ENCODE measurements around the gene FRY.

Gene FRY

DNA sequence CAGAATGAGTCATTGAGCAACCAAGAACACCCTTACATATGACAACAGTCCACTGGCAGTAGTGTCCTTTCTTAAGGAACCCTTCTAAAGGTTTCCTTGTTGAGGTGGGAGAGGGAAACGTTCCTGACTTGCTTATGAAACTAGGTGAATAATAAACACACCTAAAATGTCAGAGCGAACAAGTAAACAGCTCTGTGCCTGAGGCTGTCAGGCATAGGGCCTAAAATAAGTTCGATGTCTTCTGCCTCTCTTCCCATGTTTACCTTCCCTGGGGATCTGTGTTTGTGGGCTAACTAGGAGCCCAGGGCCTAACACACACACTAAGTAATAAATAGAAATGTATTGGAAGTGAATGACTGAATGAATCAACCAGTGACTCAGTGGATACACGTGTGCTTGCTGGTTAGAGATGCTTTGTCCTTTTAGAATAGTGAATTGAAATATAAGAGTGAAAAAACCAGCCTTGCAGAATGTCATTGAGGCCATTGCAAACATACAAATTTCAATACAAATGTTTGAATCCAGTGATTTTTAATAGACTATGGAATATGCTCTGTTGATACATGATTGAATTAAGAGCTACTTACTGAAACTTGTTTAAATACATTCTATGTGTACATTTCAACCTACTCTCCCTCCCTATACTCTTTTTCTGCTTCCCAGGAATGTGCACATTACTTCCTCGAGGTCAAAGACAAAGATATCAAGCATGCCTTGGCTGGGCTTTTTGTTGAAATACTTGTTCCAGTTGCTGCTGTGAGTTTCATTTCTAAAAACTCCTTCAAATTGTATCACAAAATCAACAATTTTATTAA lies 102.9 kb downstream of the FRY start:
- no peak for TF ChIP-seq ZFX (IDR thresholded peaks at IDR 0.05)
- TF ChIP-seq, protein P1, sequence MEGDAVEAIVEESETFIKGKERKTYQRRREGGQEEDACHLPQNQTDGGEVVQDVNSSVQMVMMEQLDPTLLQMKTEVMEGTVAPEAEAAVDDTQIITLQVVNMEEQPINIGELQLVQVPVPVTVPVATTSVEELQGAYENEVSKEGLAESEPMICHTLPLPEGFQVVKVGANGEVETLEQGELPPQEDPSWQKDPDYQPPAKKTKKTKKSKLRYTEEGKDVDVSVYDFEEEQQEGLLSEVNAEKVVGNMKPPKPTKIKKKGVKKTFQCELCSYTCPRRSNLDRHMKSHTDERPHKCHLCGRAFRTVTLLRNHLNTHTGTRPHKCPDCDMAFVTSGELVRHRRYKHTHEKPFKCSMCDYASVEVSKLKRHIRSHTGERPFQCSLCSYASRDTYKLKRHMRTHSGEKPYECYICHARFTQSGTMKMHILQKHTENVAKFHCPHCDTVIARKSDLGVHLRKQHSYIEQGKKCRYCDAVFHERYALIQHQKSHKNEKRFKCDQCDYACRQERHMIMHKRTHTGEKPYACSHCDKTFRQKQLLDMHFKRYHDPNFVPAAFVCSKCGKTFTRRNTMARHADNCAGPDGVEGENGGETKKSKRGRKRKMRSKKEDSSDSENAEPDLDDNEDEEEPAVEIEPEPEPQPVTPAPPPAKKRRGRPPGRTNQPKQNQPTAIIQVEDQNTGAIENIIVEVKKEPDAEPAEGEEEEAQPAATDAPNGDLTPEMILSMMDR (conservative IDR thresholded peaks at IDR 0.05), result no peak
- no peak overlapping the region for H3K27ac ChIP-seq

DNA sequence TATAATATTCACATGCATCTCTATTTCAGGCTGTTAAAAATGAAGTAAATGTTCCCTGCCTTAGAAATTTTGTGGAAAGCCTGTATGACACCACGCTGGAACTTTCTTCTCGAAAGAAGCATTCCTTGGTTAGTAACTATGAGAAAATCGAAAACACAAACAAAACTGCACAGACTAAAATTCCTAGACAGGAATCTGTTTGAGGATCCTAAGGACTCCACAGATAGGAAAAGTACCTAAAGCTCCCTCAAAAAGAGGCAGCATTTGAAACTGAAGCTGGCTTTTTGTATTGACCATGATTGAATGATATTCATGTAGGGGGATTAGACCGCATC lies 103.4 kb downstream of the FRY start:
- no peak overlapping the region for H3K27ac ChIP-seq
- TF ChIP-seq, protein P1 (conservative IDR thresholded peaks at IDR 0.05), result no peak
- TF ChIP-seq ZFX (IDR thresholded peaks at IDR 0.05), result no peak

DNA sequence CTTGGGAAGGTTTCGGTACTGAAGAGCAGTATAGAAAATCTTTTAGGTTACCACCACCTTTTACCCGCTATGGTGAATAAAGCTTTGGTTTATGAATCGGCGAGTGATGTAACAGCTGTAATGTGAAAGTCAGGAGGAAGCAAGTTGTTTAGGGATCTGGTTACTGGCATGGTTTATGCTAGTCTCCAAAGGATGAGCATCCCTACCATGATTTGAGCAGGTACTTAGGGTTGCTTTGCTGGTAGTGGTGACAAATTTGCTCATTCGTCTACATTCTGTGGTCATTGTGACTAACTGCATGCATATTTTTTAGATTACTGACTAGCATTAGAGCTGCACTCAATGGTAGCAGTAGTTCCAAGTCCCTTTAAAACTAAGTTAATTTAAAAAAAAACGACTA lies 104.1 kb downstream of the FRY start:
- TF ChIP-seq, protein P1 (conservative IDR thresholded peaks at IDR 0.05), result no peak
- H3K27ac ChIP-seq, result no peak overlapping the region

DNA sequence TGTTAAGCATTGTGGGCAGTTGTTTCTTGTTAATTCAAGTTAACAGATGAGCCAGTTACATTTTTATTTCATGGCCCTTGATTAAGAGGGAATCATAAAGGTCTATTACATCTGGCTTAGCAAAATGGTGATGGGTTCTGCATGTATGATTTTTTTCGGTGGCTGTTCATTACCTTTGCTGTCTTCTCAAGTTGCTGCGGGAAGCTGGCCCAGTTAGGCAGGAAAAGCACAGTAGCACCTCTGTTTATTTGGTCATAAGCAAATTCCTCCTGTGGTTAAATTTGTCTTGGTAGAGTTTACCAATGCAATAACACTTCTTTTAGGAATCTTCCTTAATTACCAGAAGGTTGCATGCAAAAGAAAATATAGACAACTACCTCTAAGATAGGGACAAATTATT lies 104.5 kb downstream of the FRY start:
- TF ChIP-seq, protein P1 (conservative IDR thresholded peaks at IDR 0.05), result no peak
- TF ChIP-seq ZFX (IDR thresholded peaks at IDR 0.05), result no peak
- no peak overlapping the region for H3K27ac ChIP-seq

DNA sequence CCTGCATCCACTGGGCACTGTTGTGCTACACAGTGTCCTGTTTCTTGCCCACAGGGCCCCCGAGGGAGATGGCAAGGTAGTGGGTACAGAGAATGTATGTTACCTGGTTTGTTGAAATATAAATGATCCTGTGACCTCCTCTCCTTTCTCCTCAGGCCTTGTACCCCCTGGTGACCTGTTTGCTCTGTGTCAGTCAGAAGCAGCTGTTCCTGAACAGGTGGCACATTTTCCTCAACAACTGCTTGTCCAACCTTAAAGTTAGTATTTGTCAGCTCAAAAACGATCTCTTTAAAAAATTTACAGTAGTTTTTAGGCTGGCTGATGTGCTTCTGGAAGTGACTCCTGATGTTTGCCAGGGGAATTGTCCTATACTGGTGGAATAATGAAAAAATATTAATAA lies 105.1 kb downstream of the FRY start:
- H3K27ac ChIP-seq, result no peak overlapping the region
- TF ChIP-seq, protein P1 (conservative IDR thresholded peaks at IDR 0.05), result no peak
- TF ChIP-seq ZFX (IDR thresholded peaks at IDR 0.05), result no peak

DNA sequence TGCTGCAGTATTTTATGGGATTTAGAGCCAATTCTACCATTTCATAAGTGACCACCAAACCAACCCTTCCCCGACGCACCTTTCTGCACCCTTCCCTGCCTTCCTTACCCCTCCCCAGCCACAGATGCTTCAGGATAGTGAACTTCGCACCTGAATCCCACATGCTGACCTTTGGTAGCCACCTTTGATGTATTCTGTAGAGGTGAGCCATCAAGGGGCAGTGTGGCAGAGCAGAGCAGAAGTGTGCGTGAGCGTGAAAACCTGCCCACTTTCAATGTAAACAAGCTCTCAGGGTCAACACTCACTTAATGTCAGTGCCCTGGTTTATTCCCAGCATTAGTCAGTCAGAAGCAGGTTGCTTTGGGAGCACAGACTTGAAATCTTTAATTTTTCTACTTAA lies 107.7 kb downstream of the FRY start:
- H3K27ac ChIP-seq, result no peak overlapping the region
- no peak for TF ChIP-seq ZFX (IDR thresholded peaks at IDR 0.05)
- TF ChIP-seq, protein P1 (conservative IDR thresholded peaks at IDR 0.05), result no peak

DNA sequence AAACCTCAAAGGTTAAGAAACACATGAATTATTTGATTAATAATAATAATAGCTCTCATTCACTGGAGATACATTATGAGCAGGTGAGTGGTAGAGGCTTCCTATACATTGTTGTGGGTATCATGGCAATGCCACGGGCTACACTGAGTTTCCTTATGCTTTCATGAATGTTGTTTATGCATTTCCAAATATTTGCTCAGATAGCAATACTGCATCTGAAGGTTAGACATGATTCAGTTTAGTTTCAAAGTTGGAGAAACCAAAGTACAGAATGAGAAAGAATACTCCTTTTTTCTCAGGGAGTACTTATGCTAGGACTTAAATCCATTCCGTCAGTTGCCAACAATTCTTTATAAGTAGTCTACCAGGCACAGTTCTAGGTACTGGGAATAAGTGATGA lies 108.5 kb downstream of the FRY start:
- no peak overlapping the region for H3K27ac ChIP-seq
- no peak for TF ChIP-seq ZFX (IDR thresholded peaks at IDR 0.05)
- TF ChIP-seq, protein P1 (conservative IDR thresholded peaks at IDR 0.05), result no peak

All from C4-2B (cell line).